Keratinocyte (primary cell): ENCODE data around the gene CHSY1. TPM values are rescaled to one million over a fixed set of nuclear protein-coding genes. Genes with fewer than 3 reads are reported as not detected.

Experiments used
- DNase-seq: peaks from one replicate; pipeline ENCODE4 v3.0.0-alpha.2; 2011; ENCODE audit warnings: low read depth, missing footprints, low spot score
- FAIRE-seq: peaks from 2 replicates; lab custom pipeline; 2011; peaks lifted over from hg19 to GRCh38; lab: Jason Lieb, UNC
- H2AFZ ChIP-seq: 2 replicates; pipeline ENCODE4 v1.6.0; 2012; ENCODE audit warnings: low read length, control low read depth, inconsistent platforms; ENCODE audit not compliant: control insufficient read depth
- H3K27ac ChIP-seq: 2 replicates; pipeline ENCODE4 v1.5.1; 2011; ENCODE audit warnings: low read length; ENCODE audit not compliant: control insufficient read depth, insufficient read depth
- H3K27me3 ChIP-seq: 3 replicates; pipeline ENCODE4 v1.6.0; 2011; ENCODE audit warnings: low read length; ENCODE audit not compliant: control insufficient read depth, insufficient read depth; ENCODE audit errors: extremely low read depth
- H3K36me3 ChIP-seq, 2 experiments: 2 replicates in 1 of 2; 3 replicates in 1 of 2; pipeline ENCODE4 v1.5.1; 2011; ENCODE audit warnings: low read length in 2 of 2, mild to moderate bottlenecking in 1 of 2; ENCODE audit not compliant: control insufficient read depth in 2 of 2, insufficient read depth in 2 of 2; ENCODE audit errors: extremely low read depth in 1 of 2
- H3K4me1 ChIP-seq: 3 replicates; pipeline ENCODE4 v1.5.1; 2011; ENCODE audit warnings: low read length; ENCODE audit not compliant: control insufficient read depth, insufficient read depth; ENCODE audit errors: extremely low read depth
- H3K4me2 ChIP-seq: 3 replicates; pipeline ENCODE4 v1.6.0; 2011; ENCODE audit warnings: low read depth, low read length; ENCODE audit not compliant: control insufficient read depth, insufficient read depth; ENCODE audit errors: extremely low read depth
- H3K4me3 ChIP-seq, 3 experiments: fragments of 200-600 bp in 1 of 3; sonication (generic) in 1 of 3; 2 replicates in 2 of 3; 3 replicates in 1 of 3; pipeline ENCODE4 v1.5.1; 2011 to 2016; ENCODE audit warnings: low read length in 3 of 3, mild to moderate bottlenecking in 3 of 3, control low read depth in 2 of 3, inconsistent platforms in 1 of 3, low read depth in 1 of 3, mixed read lengths in 1 of 3, mixed run types in 1 of 3, moderate library complexity in 1 of 3; ENCODE audit not compliant: control insufficient read depth in 2 of 3, insufficient read depth in 2 of 3; ENCODE audit errors: extremely low read depth in 1 of 3
- H3K79me2 ChIP-seq: 2 replicates; pipeline ENCODE4 v1.6.0; 2012; ENCODE audit warnings: low read length; ENCODE audit not compliant: control insufficient read depth, insufficient read depth
- H3K9ac ChIP-seq: 3 replicates; pipeline ENCODE4 v1.6.0; 2011; ENCODE audit warnings: low read length; ENCODE audit not compliant: control insufficient read depth, insufficient read depth; ENCODE audit errors: extremely low read depth
- H3K9me1 ChIP-seq: 3 replicates; pipeline ENCODE4 v1.6.0; 2011; ENCODE audit warnings: low read length; ENCODE audit not compliant: control insufficient read depth, insufficient read depth; ENCODE audit errors: extremely low read depth
- H3K9me3 ChIP-seq: 2 replicates; pipeline ENCODE4 v1.5.1; 2012; ENCODE audit warnings: low read depth, low read length; ENCODE audit not compliant: control insufficient read depth
- H4K20me1 ChIP-seq: 3 replicates; pipeline ENCODE4 v1.6.0; 2011; ENCODE audit warnings: low read length; ENCODE audit not compliant: control insufficient read depth, insufficient read depth; ENCODE audit errors: extremely low read depth
- EZH2 ChIP-seq: IDR thresholded peaks from one replicate; pipeline ENCODE4 v1.6.1; 2012; ENCODE audit warnings: inconsistent platforms, mild to moderate bottlenecking, low read length, moderate library complexity
- dilution Hi-C: fragments of 300-500 bp; cut with MboI; formaldehyde crosslinking; loops from one replicate; pipeline ENCODE4 v1.7.0; 2020; ENCODE audit warnings: low sequenced_read_pairs; ENCODE audit not compliant: extremely low pct_ligation_motif_present
- polyA plus RNA-seq, 5 experiments: library from polyadenylated mRNA; depleted of rRNA in 3 of 5; stranded (reverse) in 3 of 5; stranded (forward) in 1 of 5; unstranded in 1 of 5; fragments of >200 nt; gene quantifications; 1 replicate in 1 of 5; 2 replicates in 3 of 5; 3 replicates in 1 of 5; pipeline versions ENCODE4 v1.2.1 to v1.2.3, GENCODE V29; 2011 to 2012; ENCODE audit warnings: missing spikeins in 2 of 5, low read depth in 1 of 5, low replicate concordance in 1 of 5
- TF ChIP-seq, protein P1 (sequence below), 3 experiments: IDR thresholded peaks in 1 of 3; conservative IDR thresholded peaks in 1 of 3; optimal IDR thresholded peaks in 1 of 3; 2 replicates in 2 of 3; 3 replicates in 1 of 3; pipeline versions ENCODE3 to v1.5.1; 2011; ENCODE audit warnings: low read length in 3 of 3, mild to moderate bottlenecking in 3 of 3, moderate library complexity in 2 of 3, control low read depth in 1 of 3, inconsistent platforms in 1 of 3; ENCODE audit not compliant: insufficient read depth in 2 of 3; ENCODE audit errors: extremely low read depth in 1 of 3

Gene CHSY1
- polyA plus RNA-seq, 1 donor (not counting 4 experiments of a cell fraction or from before 2014, with no cell fraction given), result 27.0 TPM

DNA sequence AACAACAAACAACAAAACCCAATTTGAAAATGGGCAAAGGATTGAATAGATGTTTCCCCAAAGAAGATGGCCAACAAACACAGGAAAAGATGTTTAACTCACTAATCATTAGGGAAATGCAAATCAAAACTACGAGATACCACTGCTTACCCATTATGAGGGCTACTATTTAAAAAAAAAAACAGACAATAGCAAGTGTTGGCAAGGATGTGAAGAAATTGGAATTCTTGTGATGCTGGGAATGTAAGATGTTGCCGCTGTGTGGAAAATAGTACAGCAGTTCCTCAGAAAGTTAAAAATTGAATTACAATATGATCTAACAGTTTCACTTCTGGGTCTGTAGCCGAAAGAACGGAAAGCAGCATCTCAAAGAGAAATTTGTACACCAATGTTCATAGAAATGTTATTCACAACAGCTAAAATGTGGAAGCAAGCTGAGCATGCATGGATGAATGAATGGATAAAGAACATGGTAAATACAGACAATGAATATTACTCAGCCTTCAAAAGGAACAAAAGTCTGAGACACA is 121.9 kb downstream of the CHSY1 start:
- Histone ChIP-seq H3K27me3 (no peaks in the 10 kb centered on the region), H3K36me3 (no peaks in the 10 kb centered on the region), H3K9ac (no peak overlapping the region), H3K4me1 (peaks cover 4% of the 10 kb centered on the region), H3K27ac (no peak overlapping the region), H3K9me3 (peaks cover 5% of the 10 kb centered on the region), H3K9me1 (no peaks in the 10 kb centered on the region), H3K4me2 (no peak overlapping the region), H3K79me2 (no peaks in the 10 kb centered on the region), H4K20me1 (no peaks in the 10 kb centered on the region), H3K4me3 (no peak overlapping the region), H2AFZ (no peak overlapping the region)
- dilution Hi-C loops, result no loop called here
- no peak for DNase-seq
- no peak for FAIRE-seq
- TF ChIP-seq, protein P1, sequence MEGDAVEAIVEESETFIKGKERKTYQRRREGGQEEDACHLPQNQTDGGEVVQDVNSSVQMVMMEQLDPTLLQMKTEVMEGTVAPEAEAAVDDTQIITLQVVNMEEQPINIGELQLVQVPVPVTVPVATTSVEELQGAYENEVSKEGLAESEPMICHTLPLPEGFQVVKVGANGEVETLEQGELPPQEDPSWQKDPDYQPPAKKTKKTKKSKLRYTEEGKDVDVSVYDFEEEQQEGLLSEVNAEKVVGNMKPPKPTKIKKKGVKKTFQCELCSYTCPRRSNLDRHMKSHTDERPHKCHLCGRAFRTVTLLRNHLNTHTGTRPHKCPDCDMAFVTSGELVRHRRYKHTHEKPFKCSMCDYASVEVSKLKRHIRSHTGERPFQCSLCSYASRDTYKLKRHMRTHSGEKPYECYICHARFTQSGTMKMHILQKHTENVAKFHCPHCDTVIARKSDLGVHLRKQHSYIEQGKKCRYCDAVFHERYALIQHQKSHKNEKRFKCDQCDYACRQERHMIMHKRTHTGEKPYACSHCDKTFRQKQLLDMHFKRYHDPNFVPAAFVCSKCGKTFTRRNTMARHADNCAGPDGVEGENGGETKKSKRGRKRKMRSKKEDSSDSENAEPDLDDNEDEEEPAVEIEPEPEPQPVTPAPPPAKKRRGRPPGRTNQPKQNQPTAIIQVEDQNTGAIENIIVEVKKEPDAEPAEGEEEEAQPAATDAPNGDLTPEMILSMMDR (optimal IDR thresholded peaks at IDR 0.05 in 1 of 3, IDR thresholded peaks at IDR 0.05 in 1 of 3, conservative IDR thresholded peaks at IDR 0.05 in 1 of 3; ENCODE audit: extremely low read depth in 1 of 3, insufficient read depth in 2 of 3, low read length in 3 of 3), result no peak
- TF ChIP-seq EZH2, result no peak

DNA sequence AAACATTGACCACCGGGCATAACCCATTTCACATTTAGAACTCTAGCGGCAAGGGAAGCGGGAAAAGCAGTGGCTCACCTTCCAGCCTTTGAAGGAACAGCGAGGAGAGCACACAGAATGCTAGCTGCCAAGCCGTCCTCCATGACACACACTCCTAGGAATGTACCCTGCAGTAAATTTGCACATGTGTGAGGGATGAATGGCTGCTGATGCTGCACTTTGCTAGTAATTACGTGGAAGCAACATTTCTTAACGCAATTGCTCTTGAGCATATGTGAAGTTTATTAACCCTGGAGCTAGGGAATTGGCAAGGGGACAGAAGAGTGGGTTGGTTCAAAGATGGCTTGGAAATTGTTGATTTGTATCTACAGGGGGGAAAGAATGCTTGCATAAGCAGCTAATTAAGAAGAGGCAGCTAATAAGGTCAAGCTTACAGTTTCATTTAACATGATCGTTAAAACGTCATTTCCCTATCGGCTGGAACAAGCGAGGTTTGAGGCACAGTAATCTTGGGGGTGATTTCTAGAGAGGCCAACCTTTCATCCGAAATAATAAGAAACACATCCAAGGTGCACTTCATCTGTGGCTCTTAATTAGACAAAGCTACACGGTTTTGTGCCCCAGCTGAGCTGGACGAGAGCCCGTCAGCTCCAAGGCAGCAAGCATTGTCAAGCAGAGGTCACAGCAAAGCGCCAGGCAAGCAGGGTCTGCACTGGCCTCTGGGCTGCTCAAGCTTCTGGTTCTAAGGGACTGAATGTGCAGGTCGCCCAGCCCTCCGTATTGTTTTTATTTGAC is 123.4 kb downstream of the CHSY1 start:
- FAIRE-seq (peak; percentile 61), DNase-seq (peak; percentile 32)
- Histone ChIP-seq H3K79me2 (no peaks in the 10 kb centered on the region), H4K20me1 (no peaks in the 10 kb centered on the region), H3K4me2 (no peak overlapping the region), H3K4me3 (no peak overlapping the region), H3K36me3 (no peaks in the 10 kb centered on the region), H3K27ac (no peak overlapping the region), H3K9me3 (peaks cover 5% of the 10 kb centered on the region), H2AFZ (no peak overlapping the region), H3K27me3 (no peaks in the 10 kb centered on the region), H3K9me1 (no peaks in the 10 kb centered on the region), H3K9ac (no peak overlapping the region), H3K4me1 (peaks cover 4% of the 10 kb centered on the region)
- dilution Hi-C loops, result no loop called here
- TF ChIP-seq, protein P1 (optimal IDR thresholded peaks at IDR 0.05 in 1 of 3, IDR thresholded peaks at IDR 0.05 in 1 of 3, conservative IDR thresholded peaks at IDR 0.05 in 1 of 3; ENCODE audit: extremely low read depth in 1 of 3, insufficient read depth in 2 of 3, low read length in 3 of 3), result no peak
- no peak for TF ChIP-seq EZH2
